Effector memory CD4-positive, alpha-beta T cell (primary cell): Measurements from ENCODE around the gene PTPRM.

Source experiments
- DNase-seq, 3 donors: peaks; one replicate each; pipeline ENCODE4 v3.0.0-alpha.2; 2020
- H3K27ac ChIP-seq: 2 replicates; pipeline ENCODE4 v1.7.0; 2013; ENCODE audit warnings: mild to moderate bottlenecking, low read length, moderate library complexity; ENCODE audit not compliant: insufficient read depth, poor library complexity, severe bottlenecking
- H3K27me3 ChIP-seq: replicated peaks from 2 replicates; pipeline ENCODE4 v1.7.0; 2013; ENCODE audit warnings: mild to moderate bottlenecking, low read length; ENCODE audit not compliant: insufficient read depth, control insufficient read depth, poor library complexity, severe bottlenecking
- H3K36me3 ChIP-seq: 2 replicates; pipeline ENCODE4 v1.7.0; 2013; ENCODE audit warnings: mild to moderate bottlenecking, low read length, moderate library complexity; ENCODE audit not compliant: control insufficient read depth, insufficient read depth
- H3K4me1 ChIP-seq: 2 replicates; pipeline ENCODE4 v1.7.0; 2013; ENCODE audit warnings: low read length, mild to moderate bottlenecking; ENCODE audit not compliant: control insufficient read depth, insufficient read depth, poor library complexity, severe bottlenecking
- H3K4me3 ChIP-seq: 2 replicates; pipeline ENCODE4 v1.7.0; 2013; ENCODE audit warnings: low read length, low read depth, mild to moderate bottlenecking; ENCODE audit not compliant: insufficient read depth, poor library complexity, severe bottlenecking
- H3K9me3 ChIP-seq: 2 replicates; pipeline ENCODE4 v1.7.0; 2013; ENCODE audit warnings: mild to moderate bottlenecking, low read length, moderate library complexity; ENCODE audit not compliant: control insufficient read depth

Gene PTPRM

DNA sequence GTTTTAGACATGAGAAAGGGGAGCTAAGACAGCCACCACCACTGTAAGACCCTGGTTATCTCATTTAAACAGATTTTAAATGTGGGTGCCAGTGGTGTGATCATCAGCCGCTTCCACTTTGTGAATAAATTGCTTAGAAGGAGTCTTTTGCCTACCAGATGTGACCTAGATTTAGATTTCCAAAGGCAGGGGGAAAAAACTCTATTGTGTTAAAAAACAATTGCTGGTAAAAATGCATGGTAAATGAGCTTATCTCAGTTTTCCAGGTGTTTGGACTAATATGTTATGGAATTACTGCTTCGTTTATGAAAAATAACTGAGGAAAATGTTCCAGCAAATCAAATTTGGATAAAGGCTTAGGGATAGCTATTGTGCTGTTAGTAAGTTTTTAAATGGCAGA is 575.8 kb downstream of the PTPRM start:
- no peaks in the 10 kb centered on the region for H3K4me1 ChIP-seq
- no peak overlapping the region for H3K4me3 ChIP-seq
- no peaks in the 10 kb centered on the region for H3K27me3 ChIP-seq
- H3K36me3 ChIP-seq = no peaks in the 10 kb centered on the region
- H3K27ac ChIP-seq = no peak overlapping the region
- no peak for DNase-seq
- H3K9me3 ChIP-seq = peaks cover 3% of the 10 kb centered on the region

DNA sequence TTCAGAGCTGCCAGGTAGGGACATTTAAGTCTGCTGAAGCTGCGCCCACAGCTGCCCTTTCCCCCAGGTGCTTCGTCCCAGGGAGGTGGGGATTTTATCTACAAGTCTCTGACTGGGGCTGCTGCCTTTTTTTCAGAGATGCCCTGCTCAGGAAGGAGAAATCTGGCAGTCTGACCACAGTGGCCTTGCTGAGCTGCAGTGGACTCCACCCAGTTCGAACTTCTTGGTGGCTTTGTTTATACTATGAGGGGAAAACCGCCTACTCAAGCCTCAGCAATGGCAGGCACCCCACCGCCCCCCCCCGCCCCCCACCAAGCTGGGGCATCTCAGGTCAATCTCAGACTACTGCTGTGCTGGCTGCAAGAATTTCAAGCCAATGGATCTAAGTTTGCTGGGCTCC is 584.1 kb downstream of the PTPRM start:
- no peaks in the 10 kb centered on the region for H3K27me3 ChIP-seq
- no peak overlapping the region for H3K4me3 ChIP-seq
- H3K36me3 ChIP-seq = no peaks in the 10 kb centered on the region
- H3K9me3 ChIP-seq = no peaks in the 10 kb centered on the region
- no peak for DNase-seq
- H3K27ac ChIP-seq = no peak overlapping the region
- H3K4me1 ChIP-seq = no peaks in the 10 kb centered on the region

DNA sequence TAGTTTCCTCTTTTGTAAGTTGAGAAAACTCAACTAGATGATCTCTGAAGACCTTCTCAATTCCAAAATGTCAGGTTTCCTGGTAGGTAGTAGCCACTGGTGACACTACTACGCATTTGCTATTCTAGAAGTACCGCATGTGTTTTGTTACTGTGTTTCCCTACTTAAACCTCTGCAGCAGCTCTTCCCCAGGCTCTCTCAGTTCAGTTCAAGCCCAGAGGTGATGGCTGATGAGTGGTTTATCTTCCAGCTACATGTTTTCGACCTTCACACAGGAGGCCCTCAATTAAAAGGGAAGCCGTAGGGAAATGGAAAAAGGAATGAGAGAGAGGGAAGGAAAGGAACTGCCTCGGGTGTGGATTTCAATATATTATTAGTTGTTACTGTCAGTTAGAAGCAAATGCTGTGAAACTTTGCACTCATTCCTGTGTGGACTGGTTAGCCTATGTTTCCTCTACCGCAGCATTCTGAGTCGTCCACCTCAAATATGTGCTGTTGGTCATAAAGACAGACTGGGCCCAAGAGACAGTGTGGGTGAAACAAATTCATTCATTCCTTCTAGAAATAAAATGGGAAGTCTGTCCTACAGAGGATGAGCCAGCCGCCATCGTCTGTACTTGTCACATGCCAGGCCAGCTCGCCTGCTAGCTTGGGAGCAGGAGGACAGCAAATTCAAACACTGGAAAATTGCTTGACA is 586.9 kb downstream of the PTPRM start:
- DNase-seq = no peak
- Histone ChIP-seq H3K9me3 (no peaks in the 10 kb centered on the region), H3K4me1 (no peaks in the 10 kb centered on the region), H3K4me3 (no peak overlapping the region), H3K27me3 (no peaks in the 10 kb centered on the region), H3K36me3 (no peaks in the 10 kb centered on the region), H3K27ac (no peak overlapping the region)

DNA sequence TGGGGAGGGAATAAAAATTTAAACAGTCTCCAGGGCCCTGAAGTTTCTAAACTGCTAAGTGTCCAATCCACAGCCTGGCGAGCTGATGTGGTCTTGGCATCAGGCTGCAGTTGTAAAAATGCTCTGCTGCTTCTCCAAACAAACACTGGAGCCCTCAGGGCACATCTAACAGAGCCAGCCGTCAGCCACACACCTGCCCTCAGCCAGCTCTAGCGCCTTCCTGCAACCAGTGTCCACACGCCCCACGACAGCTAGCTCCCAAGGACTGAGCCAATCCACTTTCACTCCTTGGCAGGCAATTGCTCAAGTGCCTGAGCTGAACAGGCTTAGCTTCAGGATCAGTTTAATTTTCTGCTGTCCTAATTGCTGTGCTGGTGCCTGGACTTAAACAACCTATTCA is 595.7 kb downstream of the PTPRM start:
- H3K36me3 ChIP-seq = no peaks in the 10 kb centered on the region
- no peaks in the 10 kb centered on the region for H3K9me3 ChIP-seq
- H3K4me3 ChIP-seq = no peak overlapping the region
- no peaks in the 10 kb centered on the region for H3K27me3 ChIP-seq
- DNase-seq = no peak
- H3K27ac ChIP-seq = no peak overlapping the region
- H3K4me1 ChIP-seq = no peaks in the 10 kb centered on the region

DNA sequence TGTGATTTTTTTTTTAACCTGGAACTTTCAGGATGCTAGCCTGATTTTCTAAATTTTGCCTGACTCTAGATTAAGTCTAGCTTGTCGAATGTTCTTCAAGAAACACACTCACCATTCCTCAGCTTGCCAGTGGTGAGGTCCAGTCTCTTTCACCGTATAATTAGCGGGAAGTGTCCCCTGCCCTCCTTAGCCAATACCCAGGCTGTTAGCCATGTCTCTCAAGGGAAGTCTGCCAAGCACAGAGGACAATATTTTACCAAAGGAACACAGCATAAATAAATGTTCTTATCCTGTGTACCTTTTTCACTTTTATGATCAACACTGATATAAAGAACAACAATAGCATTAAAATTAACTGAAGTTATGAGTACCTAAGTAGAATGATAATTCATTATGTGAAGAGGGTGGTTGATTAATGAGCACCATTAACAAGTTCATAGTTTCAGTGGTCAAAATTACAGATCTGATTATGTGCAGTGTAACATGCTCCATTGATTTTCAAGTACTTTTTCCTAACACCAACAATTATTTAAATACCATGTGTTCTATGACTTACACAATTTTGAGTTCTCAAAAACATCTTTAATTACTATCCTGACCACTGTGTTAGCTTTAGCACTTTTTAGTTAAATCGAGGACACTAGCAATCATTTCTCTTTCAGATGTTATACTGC is 596.3 kb downstream of the PTPRM start:
- no peak overlapping the region for H3K27ac ChIP-seq
- no peaks in the 10 kb centered on the region for H3K9me3 ChIP-seq
- no peaks in the 10 kb centered on the region for H3K27me3 ChIP-seq
- no peaks in the 10 kb centered on the region for H3K4me1 ChIP-seq
- DNase-seq = no peak
- H3K4me3 ChIP-seq = no peak overlapping the region
- no peaks in the 10 kb centered on the region for H3K36me3 ChIP-seq

DNA sequence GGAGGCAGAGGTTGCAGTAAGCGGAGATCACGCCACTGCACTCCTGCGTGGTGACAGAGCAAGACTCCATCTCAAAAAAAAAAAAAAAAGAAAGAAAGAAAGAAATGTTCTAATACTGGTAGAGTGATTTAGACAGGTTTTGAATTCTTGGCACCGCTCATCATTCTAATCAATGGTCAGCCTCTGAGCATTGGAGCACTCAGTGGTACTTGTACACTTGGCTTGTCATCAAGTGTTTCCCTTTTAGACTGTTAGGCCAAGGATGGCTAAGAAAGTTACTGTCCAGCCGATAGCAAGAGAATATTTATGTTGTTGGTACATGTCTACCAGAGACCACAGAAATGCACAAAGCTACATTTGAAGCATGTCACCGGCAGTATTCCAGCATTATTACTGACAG is 598.0 kb downstream of the PTPRM start:
- Histone ChIP-seq H3K36me3 (no peaks in the 10 kb centered on the region), H3K4me3 (no peak overlapping the region), H3K4me1 (no peaks in the 10 kb centered on the region), H3K9me3 (no peaks in the 10 kb centered on the region), H3K27me3 (no peaks in the 10 kb centered on the region), H3K27ac (no peak overlapping the region)
- no peak for DNase-seq

DNA sequence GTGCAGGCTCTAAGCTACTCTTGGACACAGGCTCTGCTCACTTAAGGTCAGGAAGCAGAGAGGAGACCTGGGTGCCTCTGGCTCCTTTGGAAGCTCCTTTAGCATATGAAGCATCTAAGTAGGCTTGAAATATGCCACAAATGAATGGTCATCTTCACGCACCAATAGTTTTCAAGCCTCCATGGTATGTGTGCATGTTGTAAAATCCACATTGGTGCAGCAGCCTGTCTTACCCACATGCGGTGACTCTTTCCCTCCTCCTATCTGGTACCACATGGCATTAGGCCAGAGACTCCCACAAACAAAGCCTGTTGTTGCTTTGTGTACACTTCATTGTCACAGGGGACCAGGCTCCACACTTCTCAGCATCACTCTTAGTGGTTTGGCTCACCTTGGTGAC is 599.9 kb downstream of the PTPRM start:
- H3K36me3 ChIP-seq = no peaks in the 10 kb centered on the region
- DNase-seq = no peak
- H3K4me3 ChIP-seq = no peak overlapping the region
- H3K27me3 ChIP-seq = no peaks in the 10 kb centered on the region
- no peaks in the 10 kb centered on the region for H3K4me1 ChIP-seq
- no peaks in the 10 kb centered on the region for H3K9me3 ChIP-seq
- no peak overlapping the region for H3K27ac ChIP-seq

DNA sequence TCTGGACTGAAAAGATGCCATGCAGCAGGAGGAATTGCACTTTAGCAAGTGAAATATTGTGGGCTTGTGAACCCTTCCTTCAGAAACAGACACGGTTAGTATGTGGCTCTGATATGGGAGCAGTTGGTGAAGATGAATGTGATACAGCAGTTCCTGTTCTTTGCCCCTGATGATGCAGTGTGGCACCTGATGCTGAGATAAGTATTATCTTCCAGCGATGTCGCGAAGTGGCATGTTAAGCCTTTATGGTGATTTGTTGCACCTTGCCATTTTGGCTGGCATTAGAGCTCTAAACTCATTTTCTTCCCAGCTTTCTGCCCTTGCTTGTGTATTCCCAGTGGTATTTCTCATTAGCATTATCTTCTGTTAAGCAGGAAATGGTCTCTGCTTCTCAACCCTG is 600.6 kb downstream of the PTPRM start:
- Histone ChIP-seq H3K4me3 (no peak overlapping the region), H3K9me3 (no peaks in the 10 kb centered on the region), H3K27ac (no peak overlapping the region), H3K27me3 (no peaks in the 10 kb centered on the region), H3K4me1 (no peaks in the 10 kb centered on the region), H3K36me3 (no peaks in the 10 kb centered on the region)
- DNase-seq = no peak

DNA sequence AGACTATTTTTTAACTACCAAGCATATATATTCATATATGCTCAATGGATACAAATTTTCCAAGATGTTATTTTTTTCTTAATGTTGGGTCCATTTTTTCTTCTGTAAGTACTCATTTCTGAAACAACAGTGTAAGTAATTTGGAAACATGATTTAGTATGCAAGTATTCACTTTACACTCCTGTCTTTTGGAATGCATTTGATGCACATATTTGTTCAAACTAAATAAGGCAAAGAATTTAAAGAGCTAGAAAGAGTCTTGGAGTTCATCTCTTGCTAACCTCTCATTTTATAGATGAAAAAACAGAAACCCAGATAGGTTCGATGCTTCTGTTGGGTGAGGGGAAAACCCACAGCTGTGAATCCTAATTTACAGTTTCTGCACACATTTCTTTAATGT is 602.6 kb downstream of the PTPRM start:
- Histone ChIP-seq H3K27ac (no peak overlapping the region), H3K4me1 (no peaks in the 10 kb centered on the region), H3K9me3 (no peaks in the 10 kb centered on the region), H3K36me3 (no peaks in the 10 kb centered on the region), H3K4me3 (no peak overlapping the region), H3K27me3 (no peaks in the 10 kb centered on the region)
- no peak for DNase-seq

DNA sequence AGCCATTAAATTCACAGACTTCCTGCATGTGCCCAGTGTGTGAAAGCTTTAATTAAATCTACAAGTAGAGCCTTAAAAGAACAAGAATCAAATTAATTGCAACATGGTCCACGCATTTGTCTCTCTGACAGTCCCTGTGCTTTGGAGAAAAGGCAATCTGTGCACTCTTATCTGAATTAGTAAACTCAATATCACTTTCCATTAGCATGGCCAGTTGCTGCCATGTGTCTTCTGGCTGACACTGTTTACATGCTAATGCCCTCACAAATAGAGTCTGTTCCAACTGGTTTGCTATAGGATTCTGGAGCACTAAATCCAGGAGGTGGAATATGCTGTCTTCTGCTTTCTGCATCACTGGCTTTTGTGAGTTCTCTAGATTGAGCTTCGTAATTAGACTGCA is 607.7 kb downstream of the PTPRM start:
- Histone ChIP-seq H3K27ac (no peak overlapping the region), H3K4me1 (no peaks in the 10 kb centered on the region), H3K4me3 (no peak overlapping the region), H3K36me3 (no peaks in the 10 kb centered on the region), H3K9me3 (no peaks in the 10 kb centered on the region), H3K27me3 (no peaks in the 10 kb centered on the region)
- no peak for DNase-seq
